ENCODE measurements around the gene RAB29. TPM values are rescaled to one million over a fixed set of nuclear protein-coding genes. Genes with fewer than 3 reads are reported as not detected.
A peak's percentile ranks its signal among the peaks of the same experiment; 100 is the strongest.

Gene RAB29
- total and polyA plus RNA-seq, 9 of the 15 experiments (the other 6 are each of a cell fraction or from before 2014, with no cell fraction given): 6.3 to 17.6 (median 8.0) TPM

DNA sequence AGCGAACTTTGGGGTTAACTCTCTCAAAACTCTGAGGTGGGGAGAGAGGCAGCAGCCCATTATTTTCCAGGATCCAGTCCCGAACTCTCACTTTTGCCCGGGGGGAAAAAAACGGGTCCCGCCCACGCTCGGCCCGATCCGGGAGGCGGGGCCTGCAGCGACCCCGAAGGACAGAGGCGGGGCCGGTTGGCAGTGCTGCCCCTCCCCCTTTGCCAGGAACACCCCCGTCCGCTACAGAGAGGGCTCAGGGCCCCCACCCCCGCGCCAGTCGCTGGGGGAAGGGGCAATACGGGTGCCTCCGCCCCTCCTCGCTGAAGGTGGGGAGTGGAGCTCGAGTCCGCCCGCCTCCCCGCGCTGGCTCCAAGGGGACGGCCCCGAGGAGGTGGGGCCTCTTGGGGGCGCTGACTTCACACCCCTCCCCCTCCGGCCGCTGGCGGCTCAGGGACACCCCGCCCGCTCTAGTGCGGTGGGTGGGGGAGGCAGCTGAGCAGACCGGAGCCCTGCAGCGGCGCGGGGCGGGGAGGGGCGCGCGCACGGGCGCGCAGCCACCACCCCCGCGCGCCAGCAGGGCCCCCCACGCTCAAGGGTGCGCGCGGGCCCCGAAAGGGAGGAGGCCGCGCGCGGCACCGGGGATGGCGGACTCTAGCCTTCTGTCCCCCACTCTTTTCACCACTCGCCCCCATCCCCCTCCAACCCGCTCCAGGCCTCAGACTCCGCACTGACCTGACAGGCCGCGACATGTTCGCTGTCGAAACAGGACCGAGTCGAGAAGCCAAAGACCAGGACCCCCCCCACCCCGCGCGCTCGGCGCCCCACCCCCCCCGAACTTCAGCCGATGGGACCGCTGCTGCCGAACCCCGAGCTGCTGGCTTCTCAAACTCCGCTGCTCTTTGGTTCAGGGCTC lies 25.8 kb downstream of the RAB29 start (continued):
- TF ChIP-seq HNRNPLL (IDR thresholded peaks at IDR 0.05; ENCODE audit: low read depth, low read length, poor library complexity, severe bottlenecking) (peak; percentile 49), HDAC6 (IDR thresholded peaks at IDR 0.05; ENCODE audit: low read depth, low read length) (no peak), ZNF707 (CRISPR knock-in tag; conservative IDR thresholded peaks at IDR 0.05) (no peak), BHLHE40 (IDR thresholded peaks at IDR 0.05; ENCODE audit: low read length) (peak; percentile 54), SNRNP70 (optimal IDR thresholded peaks at IDR 0.05; ENCODE audit: low read depth, low read length) (peak; percentile 19), RNF2 (IDR thresholded peaks at IDR 0.05) (peak; percentile 88), PYGO2 (tag; IDR thresholded peaks at IDR 0.05) (no peak), DMBX1 (CRISPR knock-in tag; IDR thresholded peaks at IDR 0.05; ENCODE audit: borderline replicate concordance) (no peak), KAT7 (CRISPR knock-in tag; IDR thresholded peaks at IDR 0.05; ENCODE audit: borderline replicate concordance) (peak; percentile 99), CSDE1 (IDR thresholded peaks at IDR 0.05) (no peak), NONO (IDR thresholded peaks at IDR 0.05; ENCODE audit: low read depth in 2 of 2, low read length in 1 of 2) (peak; percentile 43 to 63; a peak in 2 of 4 replicates), HMG20A (CRISPR knock-in tag; conservative IDR thresholded peaks at IDR 0.05) (0 out of 2 replicates have a peak, but pooled peaks have one; percentile 69), HEY1 (CRISPR knock-in tag; IDR thresholded peaks at IDR 0.05; ENCODE audit: borderline replicate concordance) (no peak), FUS (optimal IDR thresholded peaks at IDR 0.05; ENCODE audit: low read depth, low read length) (peak; percentile 83), NFRKB (IDR thresholded peaks at IDR 0.05; ENCODE audit: low read depth) (no peak), SAFB (IDR thresholded peaks at IDR 0.05; ENCODE audit: borderline replicate concordance, low read depth, low read length) (0 out of 2 replicates have a peak, but pooled peaks have one; percentile 46), ZNF133 (CRISPR knock-in tag; IDR thresholded peaks at IDR 0.05) (no peak), GTF2E2 (tag; IDR thresholded peaks at IDR 0.05) (no peak), NCOA2 (IDR thresholded peaks at IDR 0.05; ENCODE audit: partially characterized antibody in 2 of 2) (no peak), SAFB2 (IDR thresholded peaks at IDR 0.05; ENCODE audit: borderline replicate concordance, low read depth, low read length, severe bottlenecking) (no peak), TAF9B (IDR thresholded peaks at IDR 0.05; ENCODE audit: partially characterized antibody) (no peak)
- TF ChIP-seq, protein P1, sequence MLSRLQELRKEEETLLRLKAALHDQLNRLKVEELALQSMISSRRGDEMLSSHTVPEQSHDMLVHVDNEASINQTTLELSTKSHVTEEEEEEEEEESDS (CRISPR knock-in tag; IDR thresholded peaks at IDR 0.05): no peak
- TF ChIP-seq, protein P2, sequence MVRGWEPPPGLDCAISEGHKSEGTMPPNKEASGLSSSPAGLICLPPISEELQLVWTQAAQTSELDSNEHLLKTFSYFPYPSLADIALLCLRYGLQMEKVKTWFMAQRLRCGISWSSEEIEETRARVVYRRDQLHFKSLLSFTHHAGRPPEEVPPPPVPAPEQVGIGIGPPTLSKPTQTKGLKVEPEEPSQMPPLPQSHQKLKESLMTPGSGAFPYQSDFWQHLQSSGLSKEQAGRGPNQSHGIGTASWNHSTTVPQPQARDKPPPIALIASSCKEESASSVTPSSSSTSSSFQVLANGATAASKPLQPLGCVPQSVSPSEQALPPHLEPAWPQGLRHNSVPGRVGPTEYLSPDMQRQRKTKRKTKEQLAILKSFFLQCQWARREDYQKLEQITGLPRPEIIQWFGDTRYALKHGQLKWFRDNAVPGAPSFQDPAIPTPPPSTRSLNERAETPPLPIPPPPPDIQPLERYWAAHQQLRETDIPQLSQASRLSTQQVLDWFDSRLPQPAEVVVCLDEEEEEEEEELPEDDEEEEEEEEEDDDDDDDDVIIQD (CRISPR knock-in tag; IDR thresholded peaks at IDR 0.05): no peak
- TF ChIP-seq, protein P3, sequence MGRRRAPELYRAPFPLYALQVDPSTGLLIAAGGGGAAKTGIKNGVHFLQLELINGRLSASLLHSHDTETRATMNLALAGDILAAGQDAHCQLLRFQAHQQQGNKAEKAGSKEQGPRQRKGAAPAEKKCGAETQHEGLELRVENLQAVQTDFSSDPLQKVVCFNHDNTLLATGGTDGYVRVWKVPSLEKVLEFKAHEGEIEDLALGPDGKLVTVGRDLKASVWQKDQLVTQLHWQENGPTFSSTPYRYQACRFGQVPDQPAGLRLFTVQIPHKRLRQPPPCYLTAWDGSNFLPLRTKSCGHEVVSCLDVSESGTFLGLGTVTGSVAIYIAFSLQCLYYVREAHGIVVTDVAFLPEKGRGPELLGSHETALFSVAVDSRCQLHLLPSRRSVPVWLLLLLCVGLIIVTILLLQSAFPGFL (CRISPR knock-in tag; IDR thresholded peaks at IDR 0.05): no peak; the same call in none of the 2 replicates
- TF ChIP-seq, protein P4, sequence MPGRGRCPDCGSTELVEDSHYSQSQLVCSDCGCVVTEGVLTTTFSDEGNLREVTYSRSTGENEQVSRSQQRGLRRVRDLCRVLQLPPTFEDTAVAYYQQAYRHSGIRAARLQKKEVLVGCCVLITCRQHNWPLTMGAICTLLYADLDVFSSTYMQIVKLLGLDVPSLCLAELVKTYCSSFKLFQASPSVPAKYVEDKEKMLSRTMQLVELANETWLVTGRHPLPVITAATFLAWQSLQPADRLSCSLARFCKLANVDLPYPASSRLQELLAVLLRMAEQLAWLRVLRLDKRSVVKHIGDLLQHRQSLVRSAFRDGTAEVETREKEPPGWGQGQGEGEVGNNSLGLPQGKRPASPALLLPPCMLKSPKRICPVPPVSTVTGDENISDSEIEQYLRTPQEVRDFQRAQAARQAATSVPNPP (IDR thresholded peaks at IDR 0.05; ENCODE audit: borderline replicate concordance, insufficient read depth, insufficient read length): no peak

Data from K562 (cell line).